Measurements from ENCODE around the gene GLTP. TPM values are rescaled to one million over a fixed set of nuclear protein-coding genes. Genes with fewer than 3 reads are reported as not detected.

The GLTP gene
- total and polyA plus RNA-seq, 2 experiments from 2014 or later = 20.5 to 24.9 TPM

DNA sequence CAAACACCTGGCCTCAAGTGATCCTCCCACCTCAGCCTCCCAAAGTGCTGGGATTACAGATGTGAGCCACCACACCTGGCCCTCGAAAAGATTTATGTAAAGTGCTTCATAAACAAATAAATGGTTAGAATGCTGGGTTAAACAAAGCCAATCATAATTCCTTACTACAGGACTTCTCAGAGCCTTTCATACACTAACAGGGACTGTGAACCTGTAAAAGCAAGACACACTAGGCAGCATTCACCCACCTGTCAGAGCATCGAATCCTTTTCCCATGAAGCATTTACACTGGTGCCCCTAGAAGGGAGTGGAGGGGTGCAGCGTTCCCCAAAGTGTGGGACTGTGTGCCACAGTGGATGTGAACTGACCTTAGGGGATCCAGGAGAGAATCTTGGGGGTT lies 76.7 kb downstream of the GLTP start:
- TF ChIP-seq CTCF (IDR thresholded peaks at IDR 0.05; ENCODE audit: low read depth, low read length) = no peak
- H3K4me1 ChIP-seq (ENCODE audit: low read depth) = no peaks in the 10 kb centered on the region
- H3K4me3 ChIP-seq = no peak overlapping the region
- H3K36me3 ChIP-seq = no peaks in the 10 kb centered on the region
- H3K9me3 ChIP-seq (ENCODE audit: low read depth) = no peaks in the 10 kb centered on the region
- H3K27me3 ChIP-seq = no peaks in the 10 kb centered on the region
- DNase-seq (ENCODE audit: low read depth in 1 of 2, low spot score in 1 of 2) = no peak
- H3K27ac ChIP-seq = no peak overlapping the region

DNA sequence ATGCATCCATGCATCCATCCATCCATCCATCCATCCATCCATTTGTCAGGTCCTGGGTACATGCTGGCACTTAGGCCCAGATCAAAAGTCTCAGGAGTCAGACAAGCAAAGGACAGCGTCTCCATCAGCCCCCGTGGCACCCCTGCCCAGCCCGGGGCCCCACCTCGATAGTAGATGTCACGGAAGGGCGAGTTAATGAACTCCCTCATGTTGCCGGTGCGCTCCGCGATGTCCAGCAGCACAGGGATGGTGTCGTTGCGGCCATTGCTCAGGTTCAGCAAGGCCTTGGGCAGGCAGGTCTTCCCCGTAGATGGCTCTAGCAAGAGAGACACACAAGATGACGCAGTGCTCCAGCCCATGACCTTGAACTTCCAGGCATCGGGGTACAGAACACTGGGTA lies 77.5 kb downstream of the GLTP start:
- no peak for DNase-seq (ENCODE audit: low read depth in 1 of 2, low spot score in 1 of 2)
- no peaks in the 10 kb centered on the region for H3K4me1 ChIP-seq (ENCODE audit: low read depth)
- no peaks in the 10 kb centered on the region for H3K9me3 ChIP-seq (ENCODE audit: low read depth)
- H3K27ac ChIP-seq = no peak overlapping the region
- H3K36me3 ChIP-seq = no peaks in the 10 kb centered on the region
- no peak for TF ChIP-seq CTCF (IDR thresholded peaks at IDR 0.05; ENCODE audit: low read depth, low read length)
- H3K27me3 ChIP-seq = no peaks in the 10 kb centered on the region
- H3K4me3 ChIP-seq = no peak overlapping the region

Other genes starting within 250 kb of the GLTP start
- gene FAM222A, start 166.7 kb downstream of the GLTP start, total RNA-seq = 35.5 and 42.9 TPM in 2 replicates
- 25.4 and 42.1 TPM in 2 replicates for gene FAM222A, start 166.7 kb downstream of the GLTP start, polyA plus RNA-seq
- gene TRPV4, start 47.1 kb downstream of the GLTP start, total RNA-seq = 1.2 and 4.1 TPM in 2 replicates
- gene TRPV4, start 47.1 kb downstream of the GLTP start, polyA plus RNA-seq = 2.4 and 6.4 TPM in 2 replicates
- gene TCHP, start 19.7 kb upstream of the GLTP start, total RNA-seq = 23.7 and 26.6 TPM in 2 replicates
- gene TCHP, start 19.7 kb upstream of the GLTP start, polyA plus RNA-seq = 15.1 and 21.5 TPM in 2 replicates
- 24.3 and 25.7 TPM in 2 replicates for gene GIT2, start 115.8 kb upstream of the GLTP start, total RNA-seq
- 23.3 and 34.7 TPM in 2 replicates for gene GIT2, start 115.8 kb upstream of the GLTP start, polyA plus RNA-seq
- 77.2 and 131 TPM in 2 replicates for gene ANKRD13A, start 118.9 kb upstream of the GLTP start, total RNA-seq
- gene ANKRD13A, start 118.9 kb upstream of the GLTP start, polyA plus RNA-seq = 25.5 and 26.9 TPM in 2 replicates
- gene C12orf76, start 168.0 kb upstream of the GLTP start, total RNA-seq = 24.8 and 25.0 TPM in 2 replicates
- gene C12orf76, start 168.0 kb upstream of the GLTP start, polyA plus RNA-seq = 14.9 and 19.8 TPM in 2 replicates
- gene IFT81, start 243.8 kb upstream of the GLTP start, total RNA-seq = 19.9 and 30.0 TPM in 2 replicates
- gene IFT81, start 243.8 kb upstream of the GLTP start, polyA plus RNA-seq = 42.6 and 44.8 TPM in 2 replicates